ENCODE measurements around the gene GRAMD1A.

- TF ChIP-seq CTCF (IDR thresholded peaks at IDR 0.05) (peak; percentile 83 to 92 (median 89)), POLR2A (IDR thresholded peaks at IDR 0.05) (no peak)
Measured at GRCh38 chr19:35066691-35067563, 66.8 kb downstream of the GRAMD1A start.

All from Peyer's patch (tissue), 4 donors.